Colonic mucosa (tissue), 4 donors: ENCODE results near the gene COQ6. TPM values are rescaled to one million over a fixed set of nuclear protein-coding genes. Genes with fewer than 3 reads are reported as not detected.
"Not testable (repeated sequence)": the region's sequence is repeated elsewhere in the genome, so short reads cannot be mapped to it uniquely, and the experiment has no call there.

Experiments used
- DNase-seq: peaks from one replicate; pipeline ENCODE4 v3.0.0-alpha.2; 2020
- H3K27ac ChIP-seq: fragments of 200-600 bp; one replicate; pipeline ENCODE4 v1.8.0; 2021
- H3K27me3 ChIP-seq: fragments of 200-600 bp; one replicate; pipeline ENCODE4 v1.8.0; 2021
- H3K36me3 ChIP-seq: fragments of 200-600 bp; one replicate; pipeline ENCODE4 v1.8.0; 2021
- H3K4me1 ChIP-seq: fragments of 200-600 bp; one replicate; pipeline ENCODE4 v1.8.0; 2021; ENCODE audit warnings: mild to moderate bottlenecking
- H3K4me3 ChIP-seq: fragments of 200-600 bp; one replicate; pipeline ENCODE4 v1.8.0; 2021
- H3K9ac ChIP-seq, 2 donors: one replicate each; pipeline ENCODE4 v1.7.0; 2013; ENCODE audit warnings: control low read depth in 2 of 2, low read depth in 2 of 2, low read length in 2 of 2
- H3K9me3 ChIP-seq: fragments of 200-600 bp; one replicate; pipeline ENCODE4 v1.8.0; 2021
- intact Hi-C: fragments of 100-400 bp; cut with DNase I; formaldehyde crosslinking; loops from one replicate; pipeline ENCODE4 v1.14.1; 2022
- total RNA-seq, 2 donors: library from RNA; stranded (reverse); fragmentation: NEBNext Ultra II Directional in 1 of 2; extraction: Animal tissue kit (Norgen Biotek cat#: 25700) in 1 of 2; gene quantifications; one replicate each; pipeline ENCODE4 v1.2.1, GENCODE V29; 2021
- TF ChIP-seq, protein P1 (sequence below): fragments of 200-600 bp; IDR thresholded peaks from one replicate; pipeline ENCODE4 v1.8.0; 2022; ENCODE audit warnings: antibody characterized with exemption, mild to moderate bottlenecking
- donor health status: healthy.
- donor health status: DM: no; HTN: no; CAD: no.
- donor health status: DM: no; HTN: no; CAD: no.

COQ6 gene
- 10 to 100 TPM; 21.6 to 23.5 TPM for total RNA-seq

- peak within 1 kb of the TSS; percentile 89 for H3K4me3 ChIP-seq
- H3K27me3 ChIP-seq = no peaks in the 10 kb centered on the region
- intact Hi-C loops = no loop called here
- peak within 1 kb of the TSS; percentile 85 for H3K27ac ChIP-seq
- H3K36me3 ChIP-seq = peaks cover 1% of the 10 kb centered on the region
- no peaks in the 10 kb centered on the region for H3K9me3 ChIP-seq
- peak within 1 kb of the TSS; percentile 92 for H3K9ac ChIP-seq
- DNase-seq = peak; percentile 96
- peaks cover 5% of the 10 kb centered on the region for H3K4me1 ChIP-seq
- TF ChIP-seq, protein P1, sequence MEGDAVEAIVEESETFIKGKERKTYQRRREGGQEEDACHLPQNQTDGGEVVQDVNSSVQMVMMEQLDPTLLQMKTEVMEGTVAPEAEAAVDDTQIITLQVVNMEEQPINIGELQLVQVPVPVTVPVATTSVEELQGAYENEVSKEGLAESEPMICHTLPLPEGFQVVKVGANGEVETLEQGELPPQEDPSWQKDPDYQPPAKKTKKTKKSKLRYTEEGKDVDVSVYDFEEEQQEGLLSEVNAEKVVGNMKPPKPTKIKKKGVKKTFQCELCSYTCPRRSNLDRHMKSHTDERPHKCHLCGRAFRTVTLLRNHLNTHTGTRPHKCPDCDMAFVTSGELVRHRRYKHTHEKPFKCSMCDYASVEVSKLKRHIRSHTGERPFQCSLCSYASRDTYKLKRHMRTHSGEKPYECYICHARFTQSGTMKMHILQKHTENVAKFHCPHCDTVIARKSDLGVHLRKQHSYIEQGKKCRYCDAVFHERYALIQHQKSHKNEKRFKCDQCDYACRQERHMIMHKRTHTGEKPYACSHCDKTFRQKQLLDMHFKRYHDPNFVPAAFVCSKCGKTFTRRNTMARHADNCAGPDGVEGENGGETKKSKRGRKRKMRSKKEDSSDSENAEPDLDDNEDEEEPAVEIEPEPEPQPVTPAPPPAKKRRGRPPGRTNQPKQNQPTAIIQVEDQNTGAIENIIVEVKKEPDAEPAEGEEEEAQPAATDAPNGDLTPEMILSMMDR = no peak
Measured at GRCh38 chr14:73949752-73950734, at the start of gene COQ6, which contains the start of gene FAM161B. Gene COQ6, plus strand, starts transcription at chr14:73950302. Its CDS starts 31 bp downstream, at chr14:73950333. Gene FAM161B, minus strand, starts transcription at chr14:73950094. Its CDS starts 68 bp downstream, at chr14:73950026.

- Histone ChIP-seq H3K4me3 (no peak overlapping the region), H3K4me1 (no peaks in the 10 kb centered on the region), H3K27ac (no peak overlapping the region), H3K36me3 (peaks cover 14% of the 10 kb centered on the region), H3K9me3 (no peaks in the 10 kb centered on the region), H3K9ac (no peak overlapping the region), H3K27me3 (no peaks in the 10 kb centered on the region)
- TF ChIP-seq, protein P1 = no peak
- intact Hi-C loops = no loop called here
- DNase-seq = no peak
Measured at GRCh38 chr14:73903028-73903427, 47.1 kb upstream of the COQ6 start.

- no peaks in the 10 kb centered on the region for H3K4me1 ChIP-seq
- no peaks in the 10 kb centered on the region for H3K27me3 ChIP-seq
- intact Hi-C loops = no loop called here
- no peak for DNase-seq
- no peaks in the 10 kb centered on the region for H3K9me3 ChIP-seq
- H3K9ac ChIP-seq = no peak overlapping the region
- peaks cover 9% of the 10 kb centered on the region for H3K36me3 ChIP-seq
- H3K4me3 ChIP-seq = no peak overlapping the region
- TF ChIP-seq, protein P1 = no peak
- no peak overlapping the region for H3K27ac ChIP-seq
Measured at GRCh38 chr14:73909681-73910080, 40.4 kb upstream of the COQ6 start.

DNA sequence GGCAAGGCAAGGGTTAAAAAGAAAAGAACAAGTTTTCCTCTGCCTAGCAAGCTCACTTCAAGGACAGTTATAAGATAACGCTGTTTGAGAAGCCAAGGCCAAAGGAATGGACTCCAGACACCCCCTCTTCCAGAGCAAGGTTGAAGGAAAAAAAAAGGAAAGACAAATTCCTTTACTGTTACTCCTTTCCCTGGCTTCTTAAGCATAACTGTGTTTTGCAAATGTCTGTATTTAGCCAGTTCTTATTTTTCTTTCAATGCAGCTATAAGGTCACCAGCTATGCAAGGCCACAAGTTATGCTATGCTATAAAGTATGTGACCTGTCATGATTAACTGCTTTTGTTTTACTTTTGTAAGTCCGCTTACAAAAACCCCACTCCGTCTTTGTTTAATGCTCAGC, 36.8 kb upstream of the COQ6 start:
- Histone ChIP-seq H3K9ac (no peak overlapping the region), H3K4me1 (no peaks in the 10 kb centered on the region), H3K27me3 (no peaks in the 10 kb centered on the region), H3K36me3 (peaks cover 7% of the 10 kb centered on the region), H3K9me3 (no peaks in the 10 kb centered on the region), H3K27ac (no peak overlapping the region), H3K4me3 (no peak overlapping the region)
- intact Hi-C loops = no loop called here
- no peak for DNase-seq
- TF ChIP-seq, protein P1 = no peak

DNA sequence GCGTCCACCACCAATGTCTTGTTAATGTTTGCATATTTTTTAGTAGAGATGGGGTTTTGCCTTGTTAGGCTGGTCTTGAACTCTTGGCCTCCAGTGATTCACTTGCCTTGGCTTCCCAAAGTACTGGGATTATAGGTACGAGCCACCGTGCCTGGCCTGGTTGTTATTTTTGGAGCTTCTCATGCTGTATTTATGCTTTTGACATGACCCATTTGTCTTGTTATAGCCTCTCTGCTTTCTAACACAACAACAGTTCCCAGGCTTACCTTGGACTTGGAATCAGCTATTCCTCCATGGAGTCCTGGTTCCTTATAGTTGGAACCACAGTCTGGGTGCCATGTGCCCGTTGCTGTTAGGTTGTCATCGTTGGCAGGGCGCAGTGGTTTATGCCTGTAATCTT, 33.8 kb upstream of the COQ6 start:
- H3K36me3 ChIP-seq = peaks cover 2% of the 10 kb centered on the region
- TF ChIP-seq, protein P1 = no peak
- H3K9ac ChIP-seq = no peak overlapping the region
- H3K4me3 ChIP-seq = no peak overlapping the region
- no peaks in the 10 kb centered on the region for H3K9me3 ChIP-seq
- no peak overlapping the region for H3K27ac ChIP-seq
- no peaks in the 10 kb centered on the region for H3K27me3 ChIP-seq
- no peaks in the 10 kb centered on the region for H3K4me1 ChIP-seq
- no peak for DNase-seq
- intact Hi-C loops = no loop called here

GRCh38 chr14:73919457-73919856, 30.6 kb upstream of the COQ6 start:
- DNase-seq, intact Hi-C loops: not testable (repeated sequence)
- peaks cover 18% of the 10 kb centered on the region for H3K36me3 ChIP-seq

More at GRCh38 chr14:73919457-73919856, 30.6 kb upstream of the COQ6 start:
- not testable (repeated sequence) for H3K9ac ChIP-seq, H3K9me3 ChIP-seq, H3K4me1 ChIP-seq, H3K4me3 ChIP-seq, H3K27ac ChIP-seq, H3K27me3 ChIP-seq
